GM12878 (cell line): ENCODE data around the gene SSBP3. TPM values are rescaled to one million over a fixed set of nuclear protein-coding genes. Genes with fewer than 3 reads are reported as not detected.

ENCODE experiments used
- ATAC-seq: fragments of 200-7000 bp; cut with Tn5 transposase; 3 replicates; pipeline ENCODE4 v1.9.1; 2020; ENCODE audit warnings: mild to moderate bottlenecking, moderate library complexity
- BruUV-seq: library from RNA; stranded (reverse); fragments of 400-500 nt; replicated peaks from 2 replicates; lab custom pipeline; 2021; lab: Mats Ljungman, UMichigan
- CTCF ChIA-PET: fragments of 300-600 bp; sonication (Branson Sonifier 250); formaldehyde crosslinking; extraction: SDS; loops from one replicate; lab custom pipeline; 2021; ENCODE audit warnings: inconsistent platforms; lab: Yijun Ruan, JAX
- POLR2A ChIA-PET: fragments of 350-600 bp; formaldehyde crosslinking; extraction: SDS; loops from one replicate; lab custom pipeline; 2021; ENCODE audit warnings: inconsistent platforms; lab: Charles Lee
- RAD21 ChIA-PET: fragments of 300-600 bp; sonication (Branson Sonifier 250); formaldehyde crosslinking; loops from one replicate; lab custom pipeline; 2023; ENCODE audit warnings: antibody characterized with exemption; ENCODE audit not compliant: unreplicated experiment; lab: Charles Lee
- SMC1A ChIA-PET: fragments of 300-600 bp; sonication (Branson Sonifier 250); formaldehyde crosslinking; loops from one replicate; lab custom pipeline; 2023; ENCODE audit not compliant: unreplicated experiment, uncharacterized antibody; lab: Charles Lee
- DNase-seq: peaks from one replicate; pipeline ENCODE4 v3.0.0-alpha.2; 2011; ENCODE audit warnings: low read depth, low spot score
- FAIRE-seq: peaks from 3 replicates; lab custom pipeline; 2011; peaks lifted over from hg19 to GRCh38; lab: Jason Lieb, UNC
- H2AFZ ChIP-seq: 2 replicates; pipeline ENCODE4 v1.6.0; 2011; ENCODE audit warnings: low read depth, low read length, control low read depth; ENCODE audit not compliant: control insufficient read depth
- H3K27ac ChIP-seq: 2 replicates; pipeline ENCODE4 v1.5.1; 2011; ENCODE audit warnings: control low read depth; ENCODE audit not compliant: control insufficient read depth, insufficient read depth
- H3K27me3 ChIP-seq, 2 experiments: replicated peaks in 1 of 2; 2 replicates each; pipeline versions ENCODE4 v1.6.0 to v1.6.1; 2011; ENCODE audit warnings: low read length in 1 of 2; ENCODE audit not compliant: control insufficient read depth in 2 of 2, insufficient read depth in 2 of 2
- H3K36me3 ChIP-seq, 2 experiments: 2 replicates each; pipeline ENCODE4 v1.5.1; 2011; ENCODE audit warnings: low read length in 1 of 2; ENCODE audit not compliant: control insufficient read depth in 2 of 2, insufficient read depth in 2 of 2
- H3K4me1 ChIP-seq: 2 replicates; pipeline ENCODE4 v1.6.1; 2011; ENCODE audit warnings: mild to moderate bottlenecking, low read length, moderate library complexity, mixed read lengths; ENCODE audit not compliant: control insufficient read depth, insufficient read depth
- H3K4me2 ChIP-seq: 2 replicates; pipeline ENCODE4 v1.6.0; 2011; ENCODE audit warnings: control low read depth; ENCODE audit not compliant: control insufficient read depth, insufficient read depth
- H3K4me3 ChIP-seq: fragments of 200-600 bp; sonication (generic); 2 replicates; pipeline ENCODE4 v1.5.1; 2016
- H3K79me2 ChIP-seq: 2 replicates; pipeline ENCODE4 v1.6.0; 2011; ENCODE audit warnings: low read length; ENCODE audit not compliant: control insufficient read depth, insufficient read depth
- H3K9ac ChIP-seq: 2 replicates; pipeline ENCODE4 v1.8.0; 2011; ENCODE audit warnings: low read length, control low read depth, mixed read lengths; ENCODE audit not compliant: control insufficient read depth, insufficient read depth
- H3K9me3 ChIP-seq: replicated peaks from 3 replicates; pipeline ENCODE4 v1.5.1; 2011; ENCODE audit warnings: mild to moderate bottlenecking, low read length; ENCODE audit not compliant: control insufficient read depth, insufficient read depth
- H4K20me1 ChIP-seq: 2 replicates; pipeline ENCODE4 v1.6.0; 2011; ENCODE audit not compliant: control insufficient read depth, insufficient read depth
- ASH2L ChIP-seq: fragments of 300-600, 200-600 bp; sonication (generic); IDR thresholded peaks from 2 replicates; pipeline ENCODE4 v1.6.1; 2017; ENCODE audit warnings: low read depth, mild to moderate bottlenecking, borderline replicate concordance
- CEBPB ChIP-seq, 2 experiments: fragments of 150-350 bp in 1 of 2; IDR thresholded peaks; 2 replicates each; pipeline ENCODE4 v1.6.1; 2012 to 2014; ENCODE audit warnings: low read depth in 2 of 2, low read length in 2 of 2, borderline replicate concordance in 1 of 2, inconsistent platforms in 1 of 2
- HCFC1 ChIP-seq: fragments of 150-350 bp; IDR thresholded peaks from 2 replicates; pipeline ENCODE4 v1.6.1; 2014; ENCODE audit warnings: low read length
- MEF2A ChIP-seq: IDR thresholded peaks from 2 replicates; pipeline ENCODE4 v1.6.1; 2011; ENCODE audit warnings: low read depth, mild to moderate bottlenecking, low read length, moderate library complexity; ENCODE audit not compliant: insufficient read depth
- TCF12 ChIP-seq: IDR thresholded peaks from 2 replicates; pipeline ENCODE4 v1.6.1; 2011; ENCODE audit warnings: low read depth, mild to moderate bottlenecking, low read length
- TCF3 ChIP-seq: IDR thresholded peaks from 2 replicates; pipeline ENCODE4 v1.6.1; 2012; ENCODE audit warnings: low read depth, mild to moderate bottlenecking, low read length, borderline replicate concordance; ENCODE audit not compliant: insufficient read depth
- TCF7 ChIP-seq: IDR thresholded peaks from 2 replicates; pipeline ENCODE4 v1.6.1; 2014; ENCODE audit warnings: antibody characterized with exemption, borderline replicate concordance
- ZNF207 ChIP-seq: fragments of 450-650 bp; IDR thresholded peaks from 2 replicates; pipeline ENCODE4 v1.6.1; 2014; ENCODE audit warnings: antibody characterized with exemption, mild to moderate bottlenecking, borderline replicate concordance
- WGBS: methylation state at CpG from one replicate; pipeline ENCODE4 v1.1.6; 2016; ENCODE audit warnings: low lambda C conversion rate; ENCODE audit not compliant: insufficient replicate concordance, insufficient coverage; ENCODE audit errors: missing lambda C conversion rate; 5-methylcytosine and 5-hydroxymethylcytosine counted together
- in situ Hi-C: fragments of 300-500 bp; cut with MboI; formaldehyde crosslinking; loops from 9 replicates; pipeline ENCODE4 v1.14.3; 2018; ENCODE audit warnings: mixed read lengths
- intact Hi-C: fragments of 100-400 bp; cut with micrococcal nuclease; formaldehyde crosslinking; loops from one replicate; pipeline ENCODE4 v1.14.2; 2022; ENCODE audit not compliant: unreplicated experiment
- polyA plus RNA-seq, 11 experiments: library from polyadenylated mRNA; depleted of rRNA in 4 of 11; unstranded in 6 of 11; stranded (reverse) in 5 of 11; fragments of >200 nt; fragmentation: Nextera tagmentation in 4 of 11; fragmentation: Illumina TruSeq in 1 of 11; extraction: Ambion mirVana in 4 of 11; extraction: Trizol in 1 of 11; gene quantifications; 1 replicate in 1 of 11; 2 replicates in 10 of 11; pipeline versions ENCODE4 v1.2.1 to v1.2.3, GENCODE V29; 2011 to 2016; ENCODE audit warnings: inconsistent platforms in 2 of 11, missing spikeins in 2 of 11, low read depth in 1 of 11
- total RNA-seq, 4 experiments: library from RNA; depleted of rRNA in 3 of 4; stranded (reverse); fragments of >200 nt in 3 of 4; fragmentation: Illumina TruSeq in 1 of 4; extraction: Trizol in 1 of 4; gene quantifications; 2 replicates each; pipeline versions ENCODE4 v1.2.1 to v1.2.3, GENCODE V29; 2013 to 2021
- TF ChIP-seq, protein P1 (sequence below): fragments of 450-650 bp; IDR thresholded peaks from 2 replicates; pipeline ENCODE4 v1.6.1; 2016; ENCODE audit warnings: mild to moderate bottlenecking, moderate library complexity, borderline replicate concordance
- TF ChIP-seq, protein P2 (sequence below): fragments of 450-650 bp; IDR thresholded peaks from 2 replicates; pipeline ENCODE4 v1.6.1; 2018; ENCODE audit warnings: mild to moderate bottlenecking, low read depth, moderate library complexity; ENCODE audit not compliant: partially characterized antibody
- TF ChIP-seq, protein P3 (sequence below): fragments of 450-650 bp; IDR thresholded peaks from 2 replicates; pipeline ENCODE4 v1.6.1; 2016; ENCODE audit warnings: mild to moderate bottlenecking
- TF ChIP-seq, protein P4 (sequence below): fragments of 150-350 bp; IDR thresholded peaks from 2 replicates; pipeline ENCODE4 v1.6.1; 2014; ENCODE audit warnings: mild to moderate bottlenecking, low read depth, low read length

Gene SSBP3
- total and polyA plus RNA-seq, 10 of the 15 experiments (the other 5 are each of a cell fraction or from before 2014, with no cell fraction given) = 4.1 to 51.7 (median 17.1) TPM

DNA sequence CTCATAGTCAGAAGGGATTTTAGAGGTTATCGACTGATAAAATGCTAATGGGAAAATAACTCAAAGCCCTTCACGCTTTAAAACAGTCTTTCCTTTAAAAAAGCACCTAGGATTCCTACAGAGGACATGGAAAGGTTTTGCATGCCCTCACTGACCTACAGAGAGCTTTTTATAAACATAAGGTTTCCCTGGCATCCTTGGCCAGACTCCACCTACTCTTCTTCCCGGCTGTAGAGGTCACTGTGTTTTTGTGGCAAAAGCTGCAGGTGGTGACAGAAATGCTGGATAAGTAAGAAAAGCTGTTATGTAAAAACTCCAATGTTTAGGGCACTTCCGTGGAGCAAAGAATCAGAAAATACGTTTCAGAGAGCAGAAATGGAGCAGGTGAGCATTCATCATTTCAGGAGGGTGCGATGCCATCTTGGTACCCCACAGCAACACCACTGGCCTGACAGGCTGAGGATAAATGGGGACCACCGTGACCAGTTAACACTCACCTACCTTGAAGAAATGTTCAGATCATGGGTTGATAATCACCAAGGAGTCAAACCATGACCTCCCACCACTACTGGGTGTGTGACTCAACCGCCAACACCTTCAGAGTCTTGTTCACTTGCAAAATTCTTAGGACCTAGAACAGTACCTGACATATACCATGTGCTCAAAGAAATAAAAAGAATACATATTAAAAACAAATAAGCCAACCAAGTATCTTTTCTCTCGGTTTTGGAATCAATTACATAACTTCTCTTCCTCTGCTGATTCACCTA lies 46.6 kb downstream of the SSBP3 start:
- in situ Hi-C loops = no loop called here
- Histone ChIP-seq H3K79me2 (peaks cover 20% of the 10 kb centered on the region), H3K4me2 (no peak overlapping the region), H3K9ac (no peak overlapping the region), H3K27me3 (no peaks in the 10 kb centered on the region), H3K4me3 (no peak overlapping the region), H3K4me1 (peaks cover 41% of the 10 kb centered on the region), H3K27ac (no peak overlapping the region), H4K20me1 (no peaks in the 10 kb centered on the region), H3K9me3 (no peaks in the 10 kb centered on the region), H2AFZ (no peak overlapping the region), H3K36me3 (peaks cover 0 to 6% of the 10 kb centered on the region in 2 experiments; a peak in 2 of 4 replicates)
- ChIA-PET RAD21 (interaction anchor here (0.7 to 3.4 kb wide), 8 partner anchors 14 to 135 kb away, joined by 3 to 13 read pairs (median 4); partner anchors contain the start of gene SSBP3), SMC1A (interaction anchor here (0.7 to 4.4 kb wide), 8 partner anchors 10 to 290 kb away, joined by 3 to 26 read pairs (median 6); no protein-coding TSS in a partner anchor), POLR2A (interaction anchor here (0.6 to 3.2 kb wide), 7 partner anchors 9 to 331 kb away, joined by 3 to 13 read pairs (median 5); partner anchors contain the start of gene SSBP3), CTCF (interaction anchor here (1.1 to 5.1 kb wide), 4 partner anchors 9 to 130 kb away, joined by 3 to 25 read pairs (median 4); no protein-coding TSS in a partner anchor)
- no peak for FAIRE-seq
- no peak for DNase-seq
- no peak for ATAC-seq
- intact Hi-C loops = loop anchor here (5.0 kb wide), 1 partner anchor 48 kb away; the partner anchor contains the start of gene SSBP3
- BruUV-seq = no TSS peak
- 77% methylated on average over 9 of the region's 9 CpGs for WGBS
- TF ChIP-seq, protein P1, sequence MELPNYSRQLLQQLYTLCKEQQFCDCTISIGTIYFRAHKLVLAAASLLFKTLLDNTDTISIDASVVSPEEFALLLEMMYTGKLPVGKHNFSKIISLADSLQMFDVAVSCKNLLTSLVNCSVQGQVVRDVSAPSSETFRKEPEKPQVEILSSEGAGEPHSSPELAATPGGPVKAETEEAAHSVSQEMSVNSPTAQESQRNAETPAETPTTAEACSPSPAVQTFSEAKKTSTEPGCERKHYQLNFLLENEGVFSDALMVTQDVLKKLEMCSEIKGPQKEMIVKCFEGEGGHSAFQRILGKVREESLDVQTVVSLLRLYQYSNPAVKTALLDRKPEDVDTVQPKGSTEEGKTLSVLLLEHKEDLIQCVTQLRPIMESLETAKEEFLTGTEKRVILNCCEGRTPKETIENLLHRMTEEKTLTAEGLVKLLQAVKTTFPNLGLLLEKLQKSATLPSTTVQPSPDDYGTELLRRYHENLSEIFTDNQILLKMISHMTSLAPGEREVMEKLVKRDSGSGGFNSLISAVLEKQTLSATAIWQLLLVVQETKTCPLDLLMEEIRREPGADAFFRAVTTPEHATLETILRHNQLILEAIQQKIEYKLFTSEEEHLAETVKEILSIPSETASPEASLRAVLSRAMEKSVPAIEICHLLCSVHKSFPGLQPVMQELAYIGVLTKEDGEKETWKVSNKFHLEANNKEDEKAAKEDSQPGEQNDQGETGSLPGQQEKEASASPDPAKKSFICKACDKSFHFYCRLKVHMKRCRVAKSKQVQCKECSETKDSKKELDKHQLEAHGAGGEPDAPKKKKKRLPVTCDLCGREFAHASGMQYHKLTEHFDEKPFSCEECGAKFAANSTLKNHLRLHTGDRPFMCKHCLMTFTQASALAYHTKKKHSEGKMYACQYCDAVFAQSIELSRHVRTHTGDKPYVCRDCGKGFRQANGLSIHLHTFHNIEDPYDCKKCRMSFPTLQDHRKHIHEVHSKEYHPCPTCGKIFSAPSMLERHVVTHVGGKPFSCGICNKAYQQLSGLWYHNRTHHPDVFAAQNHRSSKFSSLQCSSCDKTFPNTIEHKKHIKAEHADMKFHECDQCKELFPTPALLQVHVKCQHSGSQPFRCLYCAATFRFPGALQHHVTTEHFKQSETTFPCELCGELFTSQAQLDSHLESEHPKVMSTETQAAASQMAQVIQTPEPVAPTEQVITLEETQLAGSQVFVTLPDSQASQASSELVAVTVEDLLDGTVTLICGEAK = no peak
- no peak for TF ChIP-seq ASH2L
- TF ChIP-seq, protein P2, sequence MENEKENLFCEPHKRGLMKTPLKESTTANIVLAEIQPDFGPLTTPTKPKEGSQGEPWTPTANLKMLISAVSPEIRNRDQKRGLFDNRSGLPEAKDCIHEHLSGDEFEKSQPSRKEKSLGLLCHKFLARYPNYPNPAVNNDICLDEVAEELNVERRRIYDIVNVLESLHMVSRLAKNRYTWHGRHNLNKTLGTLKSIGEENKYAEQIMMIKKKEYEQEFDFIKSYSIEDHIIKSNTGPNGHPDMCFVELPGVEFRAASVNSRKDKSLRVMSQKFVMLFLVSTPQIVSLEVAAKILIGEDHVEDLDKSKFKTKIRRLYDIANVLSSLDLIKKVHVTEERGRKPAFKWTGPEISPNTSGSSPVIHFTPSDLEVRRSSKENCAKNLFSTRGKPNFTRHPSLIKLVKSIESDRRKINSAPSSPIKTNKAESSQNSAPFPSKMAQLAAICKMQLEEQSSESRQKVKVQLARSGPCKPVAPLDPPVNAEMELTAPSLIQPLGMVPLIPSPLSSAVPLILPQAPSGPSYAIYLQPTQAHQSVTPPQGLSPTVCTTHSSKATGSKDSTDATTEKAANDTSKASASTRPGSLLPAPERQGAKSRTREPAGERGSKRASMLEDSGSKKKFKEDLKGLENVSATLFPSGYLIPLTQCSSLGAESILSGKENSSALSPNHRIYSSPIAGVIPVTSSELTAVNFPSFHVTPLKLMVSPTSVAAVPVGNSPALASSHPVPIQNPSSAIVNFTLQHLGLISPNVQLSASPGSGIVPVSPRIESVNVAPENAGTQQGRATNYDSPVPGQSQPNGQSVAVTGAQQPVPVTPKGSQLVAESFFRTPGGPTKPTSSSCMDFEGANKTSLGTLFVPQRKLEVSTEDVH = no peak
- no peak for TF ChIP-seq CEBPB (IDR thresholded peaks at IDR 0.05; ENCODE audit: borderline replicate concordance in 1 of 2, low read depth in 2 of 2, low read length in 2 of 2)
- TF ChIP-seq TCF7 = no peak
- TF ChIP-seq, protein P3, sequence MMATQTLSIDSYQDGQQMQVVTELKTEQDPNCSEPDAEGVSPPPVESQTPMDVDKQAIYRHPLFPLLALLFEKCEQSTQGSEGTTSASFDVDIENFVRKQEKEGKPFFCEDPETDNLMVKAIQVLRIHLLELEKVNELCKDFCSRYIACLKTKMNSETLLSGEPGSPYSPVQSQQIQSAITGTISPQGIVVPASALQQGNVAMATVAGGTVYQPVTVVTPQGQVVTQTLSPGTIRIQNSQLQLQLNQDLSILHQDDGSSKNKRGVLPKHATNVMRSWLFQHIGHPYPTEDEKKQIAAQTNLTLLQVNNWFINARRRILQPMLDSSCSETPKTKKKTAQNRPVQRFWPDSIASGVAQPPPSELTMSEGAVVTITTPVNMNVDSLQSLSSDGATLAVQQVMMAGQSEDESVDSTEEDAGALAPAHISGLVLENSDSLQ = no peak
- TF ChIP-seq MEF2A = no peak
- TF ChIP-seq HCFC1 = no peak
- TF ChIP-seq ZNF207 = no peak
- no peak for TF ChIP-seq TCF12
- TF ChIP-seq, protein P4, sequence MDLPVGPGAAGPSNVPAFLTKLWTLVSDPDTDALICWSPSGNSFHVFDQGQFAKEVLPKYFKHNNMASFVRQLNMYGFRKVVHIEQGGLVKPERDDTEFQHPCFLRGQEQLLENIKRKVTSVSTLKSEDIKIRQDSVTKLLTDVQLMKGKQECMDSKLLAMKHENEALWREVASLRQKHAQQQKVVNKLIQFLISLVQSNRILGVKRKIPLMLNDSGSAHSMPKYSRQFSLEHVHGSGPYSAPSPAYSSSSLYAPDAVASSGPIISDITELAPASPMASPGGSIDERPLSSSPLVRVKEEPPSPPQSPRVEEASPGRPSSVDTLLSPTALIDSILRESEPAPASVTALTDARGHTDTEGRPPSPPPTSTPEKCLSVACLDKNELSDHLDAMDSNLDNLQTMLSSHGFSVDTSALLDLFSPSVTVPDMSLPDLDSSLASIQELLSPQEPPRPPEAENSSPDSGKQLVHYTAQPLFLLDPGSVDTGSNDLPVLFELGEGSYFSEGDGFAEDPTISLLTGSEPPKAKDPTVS = no peak
- no peak for TF ChIP-seq TCF3
